GM21786 (cell line): ENCODE data around the gene GDAP2.

Experiments used
- ATAC-seq: cut with Tn5 transposase; IDR thresholded peaks from one replicate; pipeline ENCODE4 v1.9.1; 2021; ENCODE audit not compliant: unreplicated experiment

GDAP2 gene

DNA sequence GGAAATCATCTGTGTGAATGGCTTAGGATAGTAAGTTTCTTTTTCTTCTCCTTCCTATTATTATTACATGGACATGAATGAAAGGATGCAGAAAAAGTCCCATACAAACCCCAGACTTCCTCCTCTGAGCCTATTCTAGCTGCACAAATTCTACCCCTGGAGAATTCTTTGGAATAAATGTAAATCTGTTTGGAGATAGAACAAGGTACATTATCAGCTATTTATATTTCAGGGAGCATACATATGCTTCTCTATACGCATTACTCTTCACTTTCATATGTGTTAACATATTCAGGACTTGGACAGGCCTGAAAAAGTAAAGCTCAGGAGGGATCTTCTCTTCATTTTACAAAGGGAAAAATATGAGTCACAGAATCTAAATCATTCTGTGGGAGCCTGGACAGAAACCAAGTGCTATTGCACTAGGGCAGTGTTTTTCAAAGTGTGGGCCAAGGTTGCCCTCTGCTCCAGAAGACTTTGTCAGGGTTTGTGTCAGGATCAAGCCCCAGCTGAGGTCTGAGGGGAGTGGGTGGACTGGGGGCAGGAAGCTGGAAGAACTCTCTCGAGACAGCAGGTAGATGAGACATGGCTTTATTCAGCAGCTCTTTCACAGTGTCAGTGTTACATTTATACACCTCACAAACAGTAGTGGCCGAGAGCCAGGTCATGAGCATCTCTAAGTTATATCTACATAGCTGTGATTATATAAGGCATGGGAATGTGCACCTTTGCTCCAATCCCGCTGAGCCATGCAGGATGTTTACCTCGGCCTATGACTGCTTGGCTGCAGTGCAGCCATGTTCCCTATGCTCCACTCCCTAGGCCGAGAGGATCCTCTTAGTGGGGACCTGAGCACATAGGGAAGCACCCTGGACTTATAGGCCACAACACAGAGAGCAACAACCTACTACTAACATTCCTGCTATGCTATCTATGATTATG is 114.3 kb downstream of the GDAP2 start:
- no peak for ATAC-seq
